ENCODE data around the gene FKBP3. TPM values are rescaled to one million over a fixed set of nuclear protein-coding genes. Genes with fewer than 3 reads are reported as not detected.

FKBP3 gene
- total RNA-seq, 2 experiments from 2014 or later = 70.5 to 73.9 TPM

GRCh38 chr14:45112896-45113781 is 21.1 kb downstream of the FKBP3 start:
- peaks cover 29% of the 10 kb centered on the region for H3K4me1 Mint-ChIP-seq
- intact Hi-C loops (cut with DNase I, micrococcal nuclease) = no loop called here
- H3K27ac Mint-ChIP-seq = peak overlapping the region; percentile 72
- H3K4me3 Mint-ChIP-seq = no peak overlapping the region
- ChIA-PET POLR2A (interaction anchor here (0.6 to 1.4 kb wide), 2 partner anchors 21 to 72 kb away, joined by 3 to 4 read pairs; no protein-coding TSS in a partner anchor), CTCF (interaction anchor here (0.9 to 3.2 kb wide), 3 partner anchors 16 to 27 kb away, joined by 3 to 15 read pairs (median 3); no protein-coding TSS in a partner anchor)
- DNase-seq (no peak), ATAC-seq (peak; percentile 70)
- no peaks in the 10 kb centered on the region for H3K9me3 Mint-ChIP-seq (ENCODE audit: low read depth)
- no peaks in the 10 kb centered on the region for H3K27me3 Mint-ChIP-seq
- peaks cover 41% of the 10 kb centered on the region for H3K36me3 Mint-ChIP-seq (ENCODE audit: low read depth)

GRCh38 chr14:45104561-45104960 is 29.7 kb downstream of the FKBP3 start:
- intact Hi-C loops (cut with DNase I, micrococcal nuclease) = no loop called here
- CTCF ChIA-PET = no interaction called here
- POLR2A ChIA-PET = no interaction called here
- ATAC-seq (no peak), DNase-seq (no peak)
- Mint-ChIP-seq H3K9me3 (ENCODE audit: low read depth) (no peaks in the 10 kb centered on the region), H3K4me1 (peaks cover 4% of the 10 kb centered on the region), H3K27ac (no peak overlapping the region), H3K36me3 (ENCODE audit: low read depth) (peaks cover 44% of the 10 kb centered on the region), H3K4me3 (no peak overlapping the region), H3K27me3 (no peaks in the 10 kb centered on the region)

- no peaks in the 10 kb centered on the region for H3K9me3 Mint-ChIP-seq (ENCODE audit: low read depth)
Observed at GRCh38 chr14:45103806-45104205, 30.5 kb downstream of the FKBP3 start.

GRCh38 chr14:45096218-45096617 is 38.1 kb downstream of the FKBP3 start:
- no peak overlapping the region for H3K4me3 Mint-ChIP-seq

More at GRCh38 chr14:45103806-45104205, 30.5 kb downstream of the FKBP3 start:
- intact Hi-C loops (cut with DNase I, micrococcal nuclease) = no loop called here
- CTCF ChIA-PET = no interaction called here
- H3K27me3 Mint-ChIP-seq = no peaks in the 10 kb centered on the region
- H3K4me1 Mint-ChIP-seq = peaks cover 1% of the 10 kb centered on the region
- H3K27ac Mint-ChIP-seq = no peak overlapping the region
- peaks cover 44% of the 10 kb centered on the region for H3K36me3 Mint-ChIP-seq (ENCODE audit: low read depth)
- no peak for DNase-seq
- POLR2A ChIA-PET = no interaction called here
- no peak overlapping the region for H3K4me3 Mint-ChIP-seq
- no peak for ATAC-seq

GRCh38 chr14:45095143-45095542 is 39.1 kb downstream of the FKBP3 start:
- intact Hi-C loops (cut with DNase I, micrococcal nuclease) = no loop called here
- Mint-ChIP-seq H3K27ac (no peak overlapping the region), H3K27me3 (no peaks in the 10 kb centered on the region), H3K36me3 (ENCODE audit: low read depth) (peaks cover 57% of the 10 kb centered on the region), H3K9me3 (ENCODE audit: low read depth) (no peaks in the 10 kb centered on the region), H3K4me1 (peaks cover 34% of the 10 kb centered on the region), H3K4me3 (no peak overlapping the region)
- ChIA-PET POLR2A (interaction anchor here (0.8 kb wide), 1 partner anchor 39 kb away, joined by 3 read pairs; the partner anchor contains the start of gene FKBP3), CTCF (interaction anchor here (0.6 kb wide), 1 partner anchor 18 kb away, joined by 3 read pairs; no protein-coding TSS in a partner anchor)
- ATAC-seq = peak; percentile 93
- no peak for DNase-seq

More at GRCh38 chr14:45096218-45096617, 38.1 kb downstream of the FKBP3 start:
- DNase-seq = no peak
- no peaks in the 10 kb centered on the region for H3K27me3 Mint-ChIP-seq
- H3K4me1 Mint-ChIP-seq = peaks cover 24% of the 10 kb centered on the region
- POLR2A ChIA-PET = no interaction called here
- CTCF ChIA-PET = no interaction called here
- intact Hi-C loops (cut with DNase I, micrococcal nuclease) = no loop called here
- H3K9me3 Mint-ChIP-seq (ENCODE audit: low read depth) = no peaks in the 10 kb centered on the region
- H3K36me3 Mint-ChIP-seq (ENCODE audit: low read depth) = peaks cover 58% of the 10 kb centered on the region
- no peak overlapping the region for H3K27ac Mint-ChIP-seq
- no peak for ATAC-seq

- ChIA-PET POLR2A (no interaction called here), CTCF (interaction anchor here (0.5 to 0.8 kb wide), 4 partner anchors 19 to 148 kb away, joined by 3 read pairs; no protein-coding TSS in a partner anchor)
- no peaks in the 10 kb centered on the region for H3K27me3 Mint-ChIP-seq
Observed at GRCh38 chr14:45094275-45094674, 40.0 kb downstream of the FKBP3 start.

GRCh38 chr14:45091710-45092109 is 42.6 kb downstream of the FKBP3 start:
- ChIA-PET CTCF (no interaction called here), POLR2A (interaction anchor here (0.6 kb wide), 1 partner anchor 22 kb away, joined by 3 read pairs; no protein-coding TSS in a partner anchor)
- no peak overlapping the region for H3K27ac Mint-ChIP-seq
- peaks cover 62% of the 10 kb centered on the region for H3K4me1 Mint-ChIP-seq
- ATAC-seq = no peak
- peaks cover 43% of the 10 kb centered on the region for H3K36me3 Mint-ChIP-seq (ENCODE audit: low read depth)
- H3K27me3 Mint-ChIP-seq = no peaks in the 10 kb centered on the region
- H3K4me3 Mint-ChIP-seq = no peak overlapping the region
- DNase-seq = no peak
- H3K9me3 Mint-ChIP-seq (ENCODE audit: low read depth) = no peaks in the 10 kb centered on the region
- intact Hi-C loops (cut with DNase I, micrococcal nuclease) = no loop called here

More at GRCh38 chr14:45094275-45094674, 40.0 kb downstream of the FKBP3 start:
- peaks cover 42% of the 10 kb centered on the region for H3K4me1 Mint-ChIP-seq
- no peak overlapping the region for H3K4me3 Mint-ChIP-seq
- no peak overlapping the region for H3K27ac Mint-ChIP-seq
- H3K36me3 Mint-ChIP-seq (ENCODE audit: low read depth) = peaks cover 53% of the 10 kb centered on the region
- ATAC-seq = no peak
- no peak for DNase-seq
- no peaks in the 10 kb centered on the region for H3K9me3 Mint-ChIP-seq (ENCODE audit: low read depth)
- intact Hi-C loops (cut with DNase I, micrococcal nuclease) = no loop called here

- peak; percentile 95 for ATAC-seq
- peaks cover 72% of the 10 kb centered on the region for H3K4me1 Mint-ChIP-seq
- peak; percentile 27 for DNase-seq
Observed at GRCh38 chr14:45089813-45090212, 44.5 kb downstream of the FKBP3 start.

GRCh38 chr14:45084946-45085346 is 49.3 kb downstream of the FKBP3 start:
- Mint-ChIP-seq H3K9me3 (ENCODE audit: low read depth) (no peaks in the 10 kb centered on the region), H3K27me3 (no peaks in the 10 kb centered on the region), H3K36me3 (ENCODE audit: low read depth) (peaks cover 23% of the 10 kb centered on the region), H3K4me1 (peaks cover 53% of the 10 kb centered on the region), H3K4me3 (peak overlapping the region; percentile 93), H3K27ac (peak overlapping the region; percentile 97)
- DNase-seq (no peak), ATAC-seq (no peak)
- POLR2A ChIA-PET = no interaction called here
- CTCF ChIA-PET = interaction anchor here (0.5 to 1.6 kb wide), 3 partner anchors 31 to 204 kb away, joined by 3 to 6 read pairs (median 6); no protein-coding TSS in a partner anchor
- intact Hi-C loops (cut with DNase I, micrococcal nuclease) = loop anchor here (1.0 to 2.0 kb wide), 5 partner anchors 49 to 188 kb away; partner anchors contain the start of genes FKBP3 (in 2 of the 2), MIS18BP1 (in 2 of the 2) and TOGARAM1 (in 2 of the 2)

More at GRCh38 chr14:45089813-45090212, 44.5 kb downstream of the FKBP3 start:
- H3K27ac Mint-ChIP-seq = peak overlapping the region; percentile 88
- H3K36me3 Mint-ChIP-seq (ENCODE audit: low read depth) = peaks cover 35% of the 10 kb centered on the region
- CTCF ChIA-PET = interaction anchor here (0.8 to 0.9 kb wide), 2 partner anchors 10 to 45 kb away, joined by 3 to 4 read pairs; partner anchors contain the start of gene FANCM
- H3K27me3 Mint-ChIP-seq = no peaks in the 10 kb centered on the region
- no peaks in the 10 kb centered on the region for H3K9me3 Mint-ChIP-seq (ENCODE audit: low read depth)
- POLR2A ChIA-PET = interaction anchor here (0.9 kb wide), 1 partner anchor 27 kb away, joined by 3 read pairs; no protein-coding TSS in a partner anchor
- peak overlapping the region; percentile 43 for H3K4me3 Mint-ChIP-seq
- intact Hi-C loops (cut with DNase I, micrococcal nuclease) = loop anchor here (1.0 kb wide), 2 partner anchors 24 to 44 kb away; partner anchors contain the start of gene FKBP3 (in 1 of the 2)

- peak within 1 kb of the TSS; percentile 93 for H3K4me3 Mint-ChIP-seq
- intact Hi-C loops (cut with DNase I, micrococcal nuclease) = loop anchor here (1.0 to 2.0 kb wide), 5 partner anchors 50 to 187 kb away; partner anchors contain the start of genes FKBP3 (in 2 of the 2), MIS18BP1 (in 2 of the 2) and TOGARAM1 (in 2 of the 2)
- peak; percentile 97 for DNase-seq
- no peaks in the 10 kb centered on the region for H3K9me3 Mint-ChIP-seq (ENCODE audit: low read depth)
- peaks cover 45% of the 10 kb centered on the region for H3K4me1 Mint-ChIP-seq
- H3K27me3 Mint-ChIP-seq = no peaks in the 10 kb centered on the region
- ATAC-seq = peak; percentile 96
- POLR2A ChIA-PET = no interaction called here
- H3K36me3 Mint-ChIP-seq (ENCODE audit: low read depth) = peaks cover 23% of the 10 kb centered on the region
- peak within 1 kb of the TSS; percentile 97 for H3K27ac Mint-ChIP-seq
- CTCF ChIA-PET = interaction anchor here (0.5 to 1.6 kb wide), 3 partner anchors 32 to 203 kb away, joined by 3 to 6 read pairs (median 6); no protein-coding TSS in a partner anchor
Observed at GRCh38 chr14:45083976-45084722, 50.1 kb downstream of the FKBP3 start, which contains the start of gene PRPF39. TSS of gene PRPF39 (plus strand) at chr14:45084116. CDS start at chr14:45095240, 11,124 bp downstream.

Measured in activated CD4-positive, alpha-beta T cell treated with anti-CD3 and anti-CD28 coated beads for 36 hours (primary cell).